C4-2B (cell line): Measurements from ENCODE around the gene UBN2.

Experiments used
- CTCF ChIP-seq: fragments of 450-650 bp; conservative IDR thresholded peaks from 2 replicates; pipeline ENCODE4 v1.5.1; 2017; ENCODE audit warnings: mild to moderate bottlenecking
- ZFX ChIP-seq: fragments of 450-650 bp; IDR thresholded peaks from 2 replicates; pipeline ENCODE4 v1.6.1; 2017

GRCh38 chr7:139224219-139224618 lies 6.8 kb upstream of the UBN2 start:
- TF ChIP-seq CTCF (no peak), ZFX (no peak)
